ENCODE data around the gene LEKR1.
A peak's percentile ranks its signal among the peaks of the same experiment; 100 is the strongest.

Gene LEKR1

GRCh38 chr3:157059181-157059580 is 233.0 kb downstream of the LEKR1 start:
- no peak for DNase-seq (ENCODE audit: low read depth)

- no peak for DNase-seq (ENCODE audit: low read depth)
Measured at GRCh38 chr3:157059661-157060060, 233.5 kb downstream of the LEKR1 start.

GRCh38 chr3:157061265-157061664 is 235.1 kb downstream of the LEKR1 start:
- no peak for DNase-seq (ENCODE audit: low read depth)

GRCh38 chr3:157063469-157063868 is 237.3 kb downstream of the LEKR1 start:
- DNase-seq (ENCODE audit: low read depth): no peak

GRCh38 chr3:157063926-157064325 is 237.8 kb downstream of the LEKR1 start:
- no peak for DNase-seq (ENCODE audit: low read depth)

GRCh38 chr3:157064402-157064801 is 238.2 kb downstream of the LEKR1 start:
- DNase-seq (ENCODE audit: low read depth): no peak

GRCh38 chr3:157065201-157065600 is 239.0 kb downstream of the LEKR1 start:
- DNase-seq (ENCODE audit: low read depth): no peak

GRCh38 chr3:157066335-157067098 is 240.4 kb downstream of the LEKR1 start:
- DNase-seq (ENCODE audit: low read depth): no peak

GRCh38 chr3:157067114-157067513 is 241.0 kb downstream of the LEKR1 start:
- DNase-seq (ENCODE audit: low read depth): no peak

GRCh38 chr3:157069406-157069805 is 243.3 kb downstream of the LEKR1 start:
- no peak for DNase-seq (ENCODE audit: low read depth)

GRCh38 chr3:157069846-157070677 is 243.9 kb downstream of the LEKR1 start:
- no peak for DNase-seq (ENCODE audit: low read depth)

- peak; percentile 43 for DNase-seq (ENCODE audit: low read depth)
Measured at GRCh38 chr3:157070678-157070999, 244.5 kb downstream of the LEKR1 start.

- DNase-seq (ENCODE audit: low read depth): no peak
Measured at GRCh38 chr3:157071744-157072525, 245.8 kb downstream of the LEKR1 start.

GRCh38 chr3:157073810-157074209 is 247.7 kb downstream of the LEKR1 start:
- peak; percentile 89 for DNase-seq (ENCODE audit: low read depth)

- DNase-seq (ENCODE audit: low read depth): no peak
Measured at GRCh38 chr3:157074490-157074889, 248.3 kb downstream of the LEKR1 start.

GRCh38 chr3:157074981-157075380 is 248.8 kb downstream of the LEKR1 start:
- no peak for DNase-seq (ENCODE audit: low read depth)

GRCh38 chr3:157075693-157076420 is 249.7 kb downstream of the LEKR1 start:
- DNase-seq (ENCODE audit: low read depth): no peak

GRCh38 chr3:157077565-157077991 is 251.4 kb downstream of the LEKR1 start:
- peak; percentile 44 for DNase-seq (ENCODE audit: low read depth)

GRCh38 chr3:157078131-157078810 is 252.1 kb downstream of the LEKR1 start:
- no peak for DNase-seq (ENCODE audit: low read depth)

GRCh38 chr3:157078811-157079185 is 252.6 kb downstream of the LEKR1 start:
- DNase-seq (ENCODE audit: low read depth): no peak

GRCh38 chr3:157079676-157080369 is 253.7 kb downstream of the LEKR1 start:
- no peak for DNase-seq (ENCODE audit: low read depth)
